Endometrium (tissue), 2 donors: ENCODE measurements around the gene IFNL3.
"Not testable (repeated sequence)": the region's sequence is repeated elsewhere in the genome, so short reads cannot be mapped to it uniquely, and the experiment has no call there.

ENCODE experiments used
- FAIRE-seq: peaks from 2 replicates; lab custom pipeline; 2012; peaks lifted over from hg19 to GRCh38; lab: Jason Lieb, UNC
- donor health status: control.
- donor health status: control.

The IFNL3 gene

GRCh38 chr19:39215323-39215722, 29.5 kb downstream of the IFNL3 start:
- FAIRE-seq = not testable (repeated sequence)

- FAIRE-seq = no peak
Observed at GRCh38 chr19:39212375-39212742, 32.4 kb downstream of the IFNL3 start.

- no peak for FAIRE-seq
Observed at GRCh38 chr19:39211731-39212374, 33.0 kb downstream of the IFNL3 start.

GRCh38 chr19:39209196-39209595, 35.6 kb downstream of the IFNL3 start:
- no peak for FAIRE-seq

- no peak for FAIRE-seq
Observed at GRCh38 chr19:39208175-39208795, 36.5 kb downstream of the IFNL3 start.

- no peak for FAIRE-seq
Observed at GRCh38 chr19:39207293-39207836, 37.4 kb downstream of the IFNL3 start.

GRCh38 chr19:39206122-39206521, 38.7 kb downstream of the IFNL3 start:
- no peak for FAIRE-seq

GRCh38 chr19:39205449-39205764, 39.4 kb downstream of the IFNL3 start:
- no peak for FAIRE-seq

GRCh38 chr19:39203372-39204341, 41.1 kb downstream of the IFNL3 start, which contains the start of gene SYCN:
TSS of gene SYCN (minus strand) at chr19:39204263. CDS start at chr19:39204254, 9 bp downstream.
- no peak for FAIRE-seq

- FAIRE-seq = no peak
Observed at GRCh38 chr19:39202998-39203355, 41.8 kb downstream of the IFNL3 start.

- no peak for FAIRE-seq
Observed at GRCh38 chr19:39200803-39201115, 44.0 kb downstream of the IFNL3 start.

- FAIRE-seq = no peak
Observed at GRCh38 chr19:39200066-39200802, 44.6 kb downstream of the IFNL3 start.

GRCh38 chr19:39199025-39199424, 45.8 kb downstream of the IFNL3 start:
- no peak for FAIRE-seq

- FAIRE-seq = no peak
Observed at GRCh38 chr19:39197808-39198207, 47.0 kb downstream of the IFNL3 start.

- FAIRE-seq = no peak
Observed at GRCh38 chr19:39196860-39197562, 47.8 kb downstream of the IFNL3 start, which contains the start of gene NCCRP1. TSS of gene NCCRP1 (plus strand) at chr19:39196964. CDS start at chr19:39196983, 19 bp downstream.

GRCh38 chr19:39196320-39196719, 48.5 kb downstream of the IFNL3 start:
- no peak for FAIRE-seq

- FAIRE-seq = no peak
Observed at GRCh38 chr19:39195755-39196154, 49.1 kb downstream of the IFNL3 start.

- FAIRE-seq = no peak
Observed at GRCh38 chr19:39194832-39195542, 49.8 kb downstream of the IFNL3 start.

- FAIRE-seq = no peak
Observed at GRCh38 chr19:39193803-39194202, 51.0 kb downstream of the IFNL3 start.
